ENCODE results near the gene MYOZ3. TPM values are rescaled to one million over a fixed set of nuclear protein-coding genes. Genes with fewer than 3 reads are reported as not detected.

MYOZ3 gene
- total RNA-seq, 1 experiment from 2014 or later, result not detected

DNA sequence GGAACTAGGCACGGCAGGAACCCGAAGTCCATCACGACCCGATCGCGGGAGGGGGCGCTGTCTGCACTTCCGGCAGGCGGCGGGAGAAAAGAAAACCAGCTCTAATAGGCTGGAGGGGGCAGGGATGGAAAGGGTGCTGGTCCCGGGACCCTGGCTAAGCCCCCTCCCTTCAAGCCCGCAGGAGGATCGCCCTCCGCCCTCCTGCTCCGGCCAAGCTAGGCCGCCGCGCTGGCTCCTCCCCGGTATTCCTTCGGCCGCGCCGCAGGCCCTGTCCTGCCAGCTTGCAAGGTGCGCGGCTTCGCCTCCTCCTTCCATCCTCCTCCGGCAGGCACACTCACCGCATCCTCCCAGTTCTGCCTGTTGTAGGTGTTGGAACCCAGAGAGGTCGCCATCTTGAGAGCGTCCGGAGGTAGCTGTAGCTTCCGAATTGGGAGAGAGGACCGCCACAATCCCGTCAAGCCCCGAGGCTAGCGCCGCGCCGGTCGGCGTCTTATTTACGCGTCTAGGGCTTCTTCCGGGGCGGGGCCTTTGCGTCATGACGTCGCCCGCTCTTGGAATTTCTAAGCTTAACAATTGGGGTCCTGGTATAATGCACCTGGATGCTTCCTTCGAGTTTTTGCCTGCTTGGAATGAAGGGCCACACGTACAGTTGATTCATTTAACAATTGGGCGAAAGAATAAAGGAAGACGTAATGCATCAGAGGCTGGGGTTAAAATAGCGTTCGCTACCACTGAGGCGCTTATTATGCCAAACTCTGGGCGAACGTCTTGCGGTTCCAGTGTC, 39.7 kb downstream of the MYOZ3 start, which contains the start of gene RBM22:
Gene RBM22 (minus strand): TSS at position 469 of the 784 bp plus-strand sequence. CDS start 77 bp downstream, at position 392.
- intact Hi-C loops (cut with micrococcal nuclease; ENCODE audit: unreplicated experiment), result loop anchor here (1.0 kb wide), 1 partner anchor 147 kb away; no protein-coding TSS in a partner anchor
- Mint-ChIP-seq H3K27me3 (ENCODE audit: unreplicated experiment) (no peaks in the 10 kb centered on the region), H3K27ac (ENCODE audit: unreplicated experiment) (no peak within 1 kb of the TSS), H3K4me3 (ENCODE audit: low read depth, unreplicated experiment) (no peak within 1 kb of the TSS), H3K9me3 (ENCODE audit: low read depth, unreplicated experiment) (no peaks in the 10 kb centered on the region), H3K36me3 (ENCODE audit: insufficient read depth, unreplicated experiment) (peaks cover 7% of the 10 kb centered on the region), H3K4me1 (ENCODE audit: low read depth, unreplicated experiment) (no peaks in the 10 kb centered on the region)
- CTCF ChIA-PET, result interaction anchor here (0.6 to 2.0 kb wide), 21 partner anchors 10 to 615 kb away, joined by 3 to 12 read pairs (median 3); partner anchors contain the start of genes DCTN4, MYOZ3 and SMIM3
- TF ChIP-seq, protein P1, sequence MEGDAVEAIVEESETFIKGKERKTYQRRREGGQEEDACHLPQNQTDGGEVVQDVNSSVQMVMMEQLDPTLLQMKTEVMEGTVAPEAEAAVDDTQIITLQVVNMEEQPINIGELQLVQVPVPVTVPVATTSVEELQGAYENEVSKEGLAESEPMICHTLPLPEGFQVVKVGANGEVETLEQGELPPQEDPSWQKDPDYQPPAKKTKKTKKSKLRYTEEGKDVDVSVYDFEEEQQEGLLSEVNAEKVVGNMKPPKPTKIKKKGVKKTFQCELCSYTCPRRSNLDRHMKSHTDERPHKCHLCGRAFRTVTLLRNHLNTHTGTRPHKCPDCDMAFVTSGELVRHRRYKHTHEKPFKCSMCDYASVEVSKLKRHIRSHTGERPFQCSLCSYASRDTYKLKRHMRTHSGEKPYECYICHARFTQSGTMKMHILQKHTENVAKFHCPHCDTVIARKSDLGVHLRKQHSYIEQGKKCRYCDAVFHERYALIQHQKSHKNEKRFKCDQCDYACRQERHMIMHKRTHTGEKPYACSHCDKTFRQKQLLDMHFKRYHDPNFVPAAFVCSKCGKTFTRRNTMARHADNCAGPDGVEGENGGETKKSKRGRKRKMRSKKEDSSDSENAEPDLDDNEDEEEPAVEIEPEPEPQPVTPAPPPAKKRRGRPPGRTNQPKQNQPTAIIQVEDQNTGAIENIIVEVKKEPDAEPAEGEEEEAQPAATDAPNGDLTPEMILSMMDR (IDR thresholded peaks at IDR 0.05; ENCODE audit: unreplicated experiment), result peak; percentile 65
- peak; percentile 94 for DNase-seq
- no TSS peak for BruUV-seq (replicated peaks)

- BruUV-seq (replicated peaks), result no TSS peak
- Mint-ChIP-seq H3K9me3 (ENCODE audit: low read depth, unreplicated experiment) (no peaks in the 10 kb centered on the region), H3K36me3 (ENCODE audit: insufficient read depth, unreplicated experiment) (no peaks in the 10 kb centered on the region), H3K27me3 (ENCODE audit: unreplicated experiment) (no peaks in the 10 kb centered on the region), H3K4me3 (ENCODE audit: low read depth, unreplicated experiment) (no peak overlapping the region), H3K4me1 (ENCODE audit: low read depth, unreplicated experiment) (no peaks in the 10 kb centered on the region), H3K27ac (ENCODE audit: unreplicated experiment) (no peak overlapping the region)
- CTCF ChIA-PET, result no interaction called here
- intact Hi-C loops (cut with micrococcal nuclease; ENCODE audit: unreplicated experiment), result loop anchor here (2.0 kb wide), 1 partner anchor 39 kb away; no protein-coding TSS in a partner anchor
- no peak for DNase-seq
- TF ChIP-seq, protein P1 (IDR thresholded peaks at IDR 0.05; ENCODE audit: unreplicated experiment), result no peak
Measured at GRCh38 chr5:150703762-150704161, 42.7 kb downstream of the MYOZ3 start.

DNA sequence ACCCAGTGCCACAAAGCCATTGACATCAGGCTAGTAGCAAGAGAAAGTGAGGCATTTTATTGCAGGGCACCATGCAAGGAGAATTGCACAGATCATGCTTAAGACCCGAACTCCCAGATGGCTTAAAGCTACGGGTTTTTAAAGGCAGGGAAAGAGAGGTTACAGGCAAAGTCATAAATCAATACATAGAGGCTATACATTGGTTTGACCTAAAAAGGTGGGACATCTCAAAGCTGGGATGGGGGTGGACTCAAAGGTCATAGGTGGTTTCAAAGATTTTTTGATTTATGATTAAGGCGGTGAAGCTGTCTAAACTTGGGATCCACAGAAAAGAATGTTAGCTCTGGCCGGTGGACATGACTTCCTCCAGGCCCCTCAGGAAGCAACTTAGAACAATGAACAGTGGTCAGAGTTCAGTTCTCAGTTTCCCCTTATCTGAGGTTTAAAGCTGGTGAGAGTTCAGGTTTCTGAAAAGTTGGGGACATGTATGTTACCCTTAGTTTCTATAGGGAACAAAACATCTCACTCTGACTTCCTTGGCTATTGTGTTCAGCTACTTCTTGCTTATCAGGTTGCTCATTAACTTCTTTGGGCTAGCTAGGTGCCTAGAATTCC, 45.8 kb downstream of the MYOZ3 start:
- no peak overlapping the region for H3K27ac Mint-ChIP-seq (ENCODE audit: unreplicated experiment)

DNA sequence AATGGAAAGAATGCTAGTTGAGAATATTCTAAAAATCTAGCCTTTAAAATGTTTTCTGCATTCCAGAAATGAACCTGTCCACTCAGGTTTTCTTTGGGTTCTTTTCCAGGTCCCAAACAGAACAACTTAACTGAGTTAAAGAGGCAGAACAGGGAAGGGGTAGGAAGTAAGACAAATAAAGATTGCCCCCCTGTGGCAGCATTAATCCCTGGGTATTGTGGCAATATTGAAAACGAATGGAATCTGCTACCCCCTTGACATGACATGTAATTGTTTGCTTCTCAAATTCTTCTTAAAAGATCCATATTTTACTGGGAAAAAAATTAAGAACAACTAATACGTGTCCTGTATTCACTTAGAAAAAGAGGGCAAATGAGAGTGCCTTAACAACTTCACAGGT, 49.1 kb downstream of the MYOZ3 start:
- H3K27ac Mint-ChIP-seq (ENCODE audit: unreplicated experiment), result no peak overlapping the region
- CTCF ChIA-PET, result no interaction called here
- peaks cover 23% of the 10 kb centered on the region for H3K36me3 Mint-ChIP-seq (ENCODE audit: insufficient read depth, unreplicated experiment)
- H3K9me3 Mint-ChIP-seq (ENCODE audit: low read depth, unreplicated experiment), result no peaks in the 10 kb centered on the region
- TF ChIP-seq, protein P1 (IDR thresholded peaks at IDR 0.05; ENCODE audit: unreplicated experiment), result no peak
- no peak overlapping the region for H3K4me3 Mint-ChIP-seq (ENCODE audit: low read depth, unreplicated experiment)
- intact Hi-C loops (cut with micrococcal nuclease; ENCODE audit: unreplicated experiment), result loop anchor here (1.0 kb wide), 1 partner anchor 149 kb away; no protein-coding TSS in a partner anchor
- no peaks in the 10 kb centered on the region for H3K27me3 Mint-ChIP-seq (ENCODE audit: unreplicated experiment)
- no TSS peak for BruUV-seq (replicated peaks)
- H3K4me1 Mint-ChIP-seq (ENCODE audit: low read depth, unreplicated experiment), result no peaks in the 10 kb centered on the region
- peak; percentile 17 for DNase-seq

More for the DNA sequence above, 45.8 kb downstream of the MYOZ3 start:
- CTCF ChIA-PET, result interaction anchor here (1.1 kb wide), 1 partner anchor 147 kb away, joined by 3 read pairs; no protein-coding TSS in a partner anchor
- TF ChIP-seq, protein P1 (IDR thresholded peaks at IDR 0.05; ENCODE audit: unreplicated experiment), result no peak
- intact Hi-C loops (cut with micrococcal nuclease; ENCODE audit: unreplicated experiment), result no loop called here
- H3K36me3 Mint-ChIP-seq (ENCODE audit: insufficient read depth, unreplicated experiment), result peaks cover 8% of the 10 kb centered on the region
- BruUV-seq (replicated peaks), result no TSS peak
- no peaks in the 10 kb centered on the region for H3K9me3 Mint-ChIP-seq (ENCODE audit: low read depth, unreplicated experiment)
- no peak for DNase-seq
- no peaks in the 10 kb centered on the region for H3K4me1 Mint-ChIP-seq (ENCODE audit: low read depth, unreplicated experiment)
- no peak overlapping the region for H3K4me3 Mint-ChIP-seq (ENCODE audit: low read depth, unreplicated experiment)
- H3K27me3 Mint-ChIP-seq (ENCODE audit: unreplicated experiment), result no peaks in the 10 kb centered on the region
